Tibial nerve (tissue), 4 donors: ENCODE measurements around the gene IDH3G. TPM values are rescaled to one million over a fixed set of nuclear protein-coding genes. Genes with fewer than 3 reads are reported as not detected.
"Not testable (repeated sequence)": the region's sequence is repeated elsewhere in the genome, so short reads cannot be mapped to it uniquely, and the experiment has no call there.

Source experiments
- DNase-seq, 2 donors: peaks; one replicate each; pipeline ENCODE4 v3.0.0-alpha.2; 2019; ENCODE audit warnings: low spot score in 2 of 2
- H3K27ac ChIP-seq, 4 donors: fragments of 200-600 bp; sonication (generic) in 3 of 4; one replicate each; pipeline ENCODE4 v1.5.1; 2017 to 2019; ENCODE audit warnings: mild to moderate bottlenecking in 1 of 4
- H3K27me3 ChIP-seq, 2 donors: fragments of 200-600 bp; sonication (generic) in 1 of 2; one replicate each; pipeline versions ENCODE4 v1.5.1 to v1.6.0; 2017 to 2019
- H3K36me3 ChIP-seq, 3 donors: fragments of 200-600 bp; sonication (generic); one replicate each; pipeline ENCODE4 v1.5.1; 2018 to 2019
- H3K4me1 ChIP-seq, 4 donors: fragments of 200-600 bp; sonication (generic) in 3 of 4; one replicate each; pipeline ENCODE4 v1.5.1; 2017 to 2019
- H3K4me3 ChIP-seq, 4 donors: fragments of 200-600 bp; sonication (generic) in 3 of 4; one replicate each; pipeline ENCODE4 v1.5.1; 2017 to 2019; ENCODE audit warnings: mild to moderate bottlenecking in 1 of 4, moderate library complexity in 1 of 4
- H3K9me3 ChIP-seq, 4 donors: fragments of 200-600 bp; sonication (generic) in 3 of 4; one replicate each; pipeline ENCODE4 v1.5.1; 2017 to 2019
- CTCF ChIP-seq, 5 experiments: fragments of 200-600 bp in 3 of 5; fragments of 450-650 bp in 2 of 5; sonication (generic) in 3 of 5; IDR thresholded peaks; one replicate each; pipeline ENCODE4 v1.5.1; 2016 to 2019; ENCODE audit warnings: antibody characterized with exemption in 5 of 5, mild to moderate bottlenecking in 3 of 5, moderate library complexity in 2 of 5
- EP300 ChIP-seq, 2 donors: sonication (generic); formaldehyde crosslinking; IDR thresholded peaks; one replicate each; pipeline ENCODE4 v1.6.1; 2017; ENCODE audit warnings: antibody characterized with exemption in 2 of 2, mild to moderate bottlenecking in 1 of 2
- POLR2A ChIP-seq, 2 donors: fragments of 450-650 bp; IDR thresholded peaks; one replicate each; pipeline ENCODE4 v1.6.1; 2017; ENCODE audit warnings: antibody characterized with exemption in 2 of 2, mild to moderate bottlenecking in 2 of 2, moderate library complexity in 2 of 2
- WGBS, 2 donors: methylation state at CpG; one replicate each; pipeline ENCODE4 v1.1.5; 2018; 5-methylcytosine and 5-hydroxymethylcytosine counted together
- total RNA-seq, 4 donors: library from RNA; depleted of rRNA; stranded (reverse); fragments of >200 nt; gene quantifications; one replicate each; pipeline ENCODE4 v1.1.0, GENCODE V29; 2016

The IDH3G gene
- total RNA-seq, 4 donors from 2014 or later, result 48.9 to 101 (median 83.2) TPM

GRCh38 chrX:153762626-153763173, 31.5 kb downstream of the IDH3G start:
- H3K27me3 ChIP-seq, result no peaks in the 10 kb centered on the region
- H3K9me3 ChIP-seq, result no peaks in the 10 kb centered on the region
- no peak for DNase-seq
- H3K4me1 ChIP-seq, result peaks cover 0 to 12% (median 0%) of the 10 kb centered on the region in 4 donors
- no peaks in the 10 kb centered on the region for H3K36me3 ChIP-seq
- H3K4me3 ChIP-seq, result no peak overlapping the region
- no peak for TF ChIP-seq CTCF (IDR thresholded peaks at IDR 0.05)
- TF ChIP-seq EP300 (IDR thresholded peaks at IDR 0.05), result no peak
- TF ChIP-seq POLR2A (IDR thresholded peaks at IDR 0.05), result no peak
- H3K27ac ChIP-seq, result no peak overlapping the region
- 87 to 89% methylated on average over 9 to 14 of the region's 14 CpGs for WGBS, 2 donors

- WGBS, 2 donors, result 66 to 76% methylated on average over 8 to 15 of the region's 15 CpGs
- no peak overlapping the region for H3K4me3 ChIP-seq
- no peaks in the 10 kb centered on the region for H3K27me3 ChIP-seq
- H3K4me1 ChIP-seq, result peaks cover 0 to 12% (median 0%) of the 10 kb centered on the region in 4 donors
- H3K27ac ChIP-seq, result no peak overlapping the region
- no peak for TF ChIP-seq POLR2A (IDR thresholded peaks at IDR 0.05)
- TF ChIP-seq EP300 (IDR thresholded peaks at IDR 0.05), result no peak
- TF ChIP-seq CTCF (IDR thresholded peaks at IDR 0.05), result no peak
- H3K36me3 ChIP-seq, result no peaks in the 10 kb centered on the region
- H3K9me3 ChIP-seq, result peaks cover 0 to 1% (median 0%) of the 10 kb centered on the region in 4 donors
- DNase-seq, result no peak
Measured at GRCh38 chrX:153761863-153762262, 32.3 kb downstream of the IDH3G start.

GRCh38 chrX:153755136-153755535, 39.0 kb downstream of the IDH3G start:
- no peak for TF ChIP-seq EP300 (IDR thresholded peaks at IDR 0.05)
- no peak for TF ChIP-seq POLR2A (IDR thresholded peaks at IDR 0.05)
- no peak for TF ChIP-seq CTCF (IDR thresholded peaks at IDR 0.05)
- H3K9me3 ChIP-seq, result peaks cover 0 to 11% (median 0%) of the 10 kb centered on the region in 4 donors
- DNase-seq, result no peak
- no peaks in the 10 kb centered on the region for H3K27me3 ChIP-seq
- no peaks in the 10 kb centered on the region for H3K4me1 ChIP-seq
- no peak overlapping the region for H3K27ac ChIP-seq
- no peaks in the 10 kb centered on the region for H3K36me3 ChIP-seq
- WGBS, 2 donors, result 77 to 86% methylated on average over 1 of the region's 1 CpG
- no peak overlapping the region for H3K4me3 ChIP-seq

- no peaks in the 10 kb centered on the region for H3K36me3 ChIP-seq
- no peak for DNase-seq
- H3K27ac ChIP-seq, result no peak overlapping the region
- H3K4me3 ChIP-seq, result no peak overlapping the region
- TF ChIP-seq CTCF (IDR thresholded peaks at IDR 0.05), result no peak
- no peak for TF ChIP-seq EP300 (IDR thresholded peaks at IDR 0.05)
- H3K27me3 ChIP-seq, result no peaks in the 10 kb centered on the region
- H3K4me1 ChIP-seq, result no peaks in the 10 kb centered on the region
- H3K9me3 ChIP-seq, result no peaks in the 10 kb centered on the region
- WGBS, 2 donors, result 69 to 88% methylated on average over 8 to 12 of the region's 12 CpGs
Measured at GRCh38 chrX:153750127-153750774, 43.9 kb downstream of the IDH3G start.

GRCh38 chrX:153749017-153749416, 45.2 kb downstream of the IDH3G start:
- not testable (repeated sequence) for H3K4me1 ChIP-seq, H3K27ac ChIP-seq, H3K36me3 ChIP-seq, H3K9me3 ChIP-seq, H3K4me3 ChIP-seq, H3K27me3 ChIP-seq, DNase-seq
- WGBS, 2 donors, result 68 to 77% methylated on average over 7 of the region's 7 CpGs

- not testable (repeated sequence) for H3K36me3 ChIP-seq, H3K4me3 ChIP-seq, DNase-seq, H3K27ac ChIP-seq, H3K27me3 ChIP-seq, H3K9me3 ChIP-seq
- 85 to 90% methylated on average over 6 of the region's 6 CpGs for WGBS, 2 donors
- H3K4me1 ChIP-seq, result peaks cover 0 to 17% (median 4%) of the 10 kb centered on the region in 4 donors
Measured at GRCh38 chrX:153746991-153747390, 47.2 kb downstream of the IDH3G start.
